Activated naive CD8-positive, alpha-beta T cell treated with anti-CD3 and anti-CD28 coated beads for 36 hours (primary cell): ENCODE data around the gene ZNF777. TPM values are rescaled to one million over a fixed set of nuclear protein-coding genes. Genes with fewer than 3 reads are reported as not detected.
"Not testable (repeated sequence)": the region's sequence is repeated elsewhere in the genome, so short reads cannot be mapped to it uniquely, and the experiment has no call there.

Experiments used
- DNase-seq: peaks from one replicate; pipeline ENCODE4 v3.0.0; 2021
- H3K27ac Mint-ChIP-seq: one replicate; pipeline ENCODE4 v1.8.0; 2022; ENCODE audit warnings: mild to moderate bottlenecking, moderate library complexity, mixed read lengths
- H3K27me3 Mint-ChIP-seq: one replicate; pipeline ENCODE4 v1.8.0; 2022; ENCODE audit warnings: mild to moderate bottlenecking, mixed read lengths
- H3K36me3 Mint-ChIP-seq: one replicate; pipeline ENCODE4 v1.8.0; 2021; ENCODE audit warnings: mild to moderate bottlenecking, mixed read lengths
- H3K4me1 Mint-ChIP-seq: one replicate; pipeline ENCODE4 v1.8.0; 2021; ENCODE audit warnings: mixed read lengths
- H3K4me3 Mint-ChIP-seq: one replicate; pipeline ENCODE4 v1.8.0; 2022; ENCODE audit warnings: mild to moderate bottlenecking, moderate library complexity, mixed read lengths
- H3K9me3 Mint-ChIP-seq: one replicate; pipeline ENCODE4 v1.8.0; 2022; ENCODE audit warnings: mixed read lengths
- total RNA-seq, 2 experiments: library from RNA; stranded (reverse); gene quantifications; one replicate each; pipeline ENCODE4 v1.2.3, GENCODE V29; 2021

The ZNF777 gene
- 10 to 100 TPM; 18.9 to 19.3 TPM for total RNA-seq

DNA sequence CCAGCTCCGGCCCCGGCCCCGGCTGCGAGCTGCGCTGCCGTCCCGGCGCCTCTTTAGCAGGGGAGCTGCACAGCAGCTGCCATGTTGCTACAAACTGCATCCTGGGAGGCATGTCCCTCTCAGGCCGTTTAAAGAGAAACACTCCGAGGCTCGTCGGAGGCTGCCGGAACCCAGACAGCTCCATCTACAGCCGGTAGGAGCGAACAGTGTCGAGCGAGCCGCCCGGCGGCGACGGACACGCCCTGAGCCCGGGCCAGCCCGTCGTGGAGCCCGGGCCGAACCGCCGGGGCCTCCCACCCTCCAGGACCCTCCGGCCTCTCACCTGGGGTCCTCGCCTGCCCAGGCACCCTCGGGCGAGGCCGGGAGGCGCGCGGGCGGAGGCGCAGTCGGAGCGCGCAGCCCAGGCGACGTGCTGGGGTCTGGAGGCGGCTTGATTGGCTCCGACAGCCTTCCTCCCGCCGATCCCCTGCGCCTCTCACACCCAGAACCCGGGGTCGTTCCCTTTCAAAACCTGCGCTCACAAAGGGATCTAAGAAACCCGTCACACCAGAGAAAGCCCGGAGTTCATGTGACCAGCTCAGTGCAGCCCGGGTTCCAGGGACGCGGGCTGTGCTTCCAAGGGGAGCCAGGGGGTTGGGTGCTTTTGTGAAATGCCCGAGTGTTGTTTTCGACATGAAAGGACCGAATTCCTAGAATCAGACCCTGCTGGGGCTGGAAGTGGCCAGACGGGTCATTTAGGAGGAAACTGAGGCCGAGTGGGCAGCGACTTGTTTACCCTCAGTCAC is at the start of gene ZNF777:
TSS of gene ZNF777 (minus strand) at position 570 of the 785 bp plus-strand sequence. CDS start 5,040 bp downstream, outside the sequence.
- Mint-ChIP-seq H3K27me3 (peaks cover 3% of the 10 kb centered on the region), H3K27ac (peak within 1 kb of the TSS; percentile 72), H3K36me3 (no peaks in the 10 kb centered on the region), H3K4me3 (peak within 1 kb of the TSS; percentile 86), H3K9me3 (peaks cover 1% of the 10 kb centered on the region), H3K4me1 (peaks cover 19% of the 10 kb centered on the region)
- peak; percentile 83 for DNase-seq

DNA sequence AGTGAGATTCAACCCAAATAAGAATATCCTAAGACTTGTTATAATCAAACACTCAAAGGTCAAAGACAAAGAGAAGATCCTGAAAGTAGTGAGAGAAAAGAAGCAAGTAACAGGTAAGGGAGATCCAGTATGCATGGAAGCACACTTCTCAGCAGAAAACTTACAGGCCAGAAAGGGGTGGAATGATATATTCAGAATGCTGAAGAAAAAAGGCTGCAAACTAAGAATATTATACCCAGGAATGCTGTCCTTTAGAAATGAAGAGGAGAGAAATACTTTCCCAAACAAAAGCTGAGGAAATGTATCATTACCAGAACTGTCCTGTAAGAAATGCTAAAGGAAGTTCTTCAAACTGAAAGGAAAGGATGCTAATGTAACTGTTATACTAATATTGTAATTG is 49.4 kb upstream of the ZNF777 start:
- Mint-ChIP-seq H3K27ac (no peak overlapping the region), H3K36me3 (peaks cover 6% of the 10 kb centered on the region), H3K9me3 (peaks cover 33% of the 10 kb centered on the region), H3K4me1 (no peaks in the 10 kb centered on the region), H3K4me3 (no peak overlapping the region), H3K27me3 (no peaks in the 10 kb centered on the region)
- no peak for DNase-seq

GRCh38 chr7:149509774-149510173 is 48.9 kb upstream of the ZNF777 start:
- Mint-ChIP-seq H3K36me3 (peaks cover 8% of the 10 kb centered on the region), H3K27me3 (no peaks in the 10 kb centered on the region), H3K4me1 (no peaks in the 10 kb centered on the region), H3K27ac (no peak overlapping the region), H3K9me3 (peaks cover 36% of the 10 kb centered on the region), H3K4me3 (no peak overlapping the region)
- no peak for DNase-seq

DNA sequence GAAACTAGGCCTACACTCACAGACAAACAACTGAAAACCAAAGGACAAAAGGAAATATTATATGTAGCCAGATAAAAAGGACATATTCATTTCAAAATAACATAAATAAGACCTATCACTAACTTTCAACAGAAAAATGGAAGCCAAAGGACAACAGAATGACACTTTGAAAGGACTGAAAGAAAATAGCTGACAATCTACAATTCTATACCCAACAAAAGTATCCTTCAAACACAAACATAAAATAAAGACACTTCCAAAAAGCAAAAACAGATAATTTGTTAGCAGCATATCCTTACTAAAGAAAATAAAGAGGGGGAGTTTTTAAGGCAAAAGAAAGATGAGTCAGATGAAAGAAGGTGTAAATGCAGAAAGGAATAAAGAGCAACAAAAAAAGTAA is 44.7 kb upstream of the ZNF777 start:
- Mint-ChIP-seq H3K9me3 (peaks cover 18% of the 10 kb centered on the region), H3K27ac (no peak overlapping the region)

GRCh38 chr7:149501651-149502050 is 40.8 kb upstream of the ZNF777 start:
- peaks cover 8% of the 10 kb centered on the region for H3K9me3 Mint-ChIP-seq
- H3K27me3 Mint-ChIP-seq: peaks cover 11% of the 10 kb centered on the region
- H3K4me3 Mint-ChIP-seq: no peak overlapping the region
- no peak overlapping the region for H3K27ac Mint-ChIP-seq
- DNase-seq: no peak
- peaks cover 6% of the 10 kb centered on the region for H3K36me3 Mint-ChIP-seq
- peaks cover 13% of the 10 kb centered on the region for H3K4me1 Mint-ChIP-seq

More for the DNA sequence above, 44.7 kb upstream of the ZNF777 start:
- Mint-ChIP-seq H3K36me3 (peaks cover 6% of the 10 kb centered on the region), H3K27me3 (no peaks in the 10 kb centered on the region), H3K4me3 (no peak overlapping the region), H3K4me1 (peaks cover under 1% of the 10 kb centered on the region)
- DNase-seq: no peak

DNA sequence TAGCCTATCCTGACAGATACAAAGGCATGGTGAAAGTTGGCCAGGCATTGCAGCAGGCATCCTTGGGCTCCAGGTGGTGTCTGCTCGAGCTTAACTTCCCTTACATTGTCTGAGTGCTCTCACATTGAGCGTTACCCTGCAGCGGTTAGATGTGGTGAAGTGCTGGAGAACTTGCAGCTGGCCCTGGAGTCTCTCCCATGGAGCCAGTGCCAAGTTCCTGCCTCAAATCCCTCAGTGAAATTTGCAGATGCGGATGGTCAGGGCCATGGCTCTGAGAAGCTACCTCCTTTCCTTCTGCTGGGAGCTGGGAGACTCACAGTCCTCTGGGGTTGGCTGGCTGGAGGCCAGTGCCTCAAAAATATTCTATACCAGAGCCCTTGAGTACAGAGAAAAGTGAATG is 40.0 kb upstream of the ZNF777 start:
- Mint-ChIP-seq H3K36me3 (peaks cover 6% of the 10 kb centered on the region), H3K4me3 (no peak overlapping the region), H3K4me1 (peaks cover 17% of the 10 kb centered on the region), H3K9me3 (peaks cover 8% of the 10 kb centered on the region), H3K27me3 (peaks cover 11% of the 10 kb centered on the region), H3K27ac (no peak overlapping the region)
- DNase-seq: no peak

DNA sequence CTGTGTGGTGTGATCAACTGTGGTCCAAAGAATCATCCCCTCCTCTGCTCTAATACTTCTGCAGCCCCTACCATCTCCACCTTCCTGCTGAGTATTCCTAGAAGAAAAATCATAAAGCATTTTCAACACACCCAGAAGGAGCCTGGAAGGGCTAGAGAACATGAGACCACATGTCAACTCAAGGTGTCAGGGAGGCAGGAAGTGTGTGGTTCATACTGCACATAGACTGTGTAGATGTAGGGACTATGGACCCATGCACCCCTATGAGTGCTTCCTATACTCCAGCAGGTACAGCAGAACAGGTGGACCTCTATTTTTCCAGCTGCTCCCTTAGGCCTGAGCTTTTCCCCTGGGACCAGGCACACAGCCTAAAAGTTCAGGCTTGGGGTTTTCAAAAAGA is 39.3 kb upstream of the ZNF777 start:
- Mint-ChIP-seq H3K27ac (peak overlapping the region; percentile 4), H3K27me3 (peaks cover 11% of the 10 kb centered on the region), H3K4me3 (no peak overlapping the region), H3K9me3 (peaks cover 4% of the 10 kb centered on the region), H3K4me1 (peaks cover 24% of the 10 kb centered on the region), H3K36me3 (peaks cover 4% of the 10 kb centered on the region)
- no peak for DNase-seq

DNA sequence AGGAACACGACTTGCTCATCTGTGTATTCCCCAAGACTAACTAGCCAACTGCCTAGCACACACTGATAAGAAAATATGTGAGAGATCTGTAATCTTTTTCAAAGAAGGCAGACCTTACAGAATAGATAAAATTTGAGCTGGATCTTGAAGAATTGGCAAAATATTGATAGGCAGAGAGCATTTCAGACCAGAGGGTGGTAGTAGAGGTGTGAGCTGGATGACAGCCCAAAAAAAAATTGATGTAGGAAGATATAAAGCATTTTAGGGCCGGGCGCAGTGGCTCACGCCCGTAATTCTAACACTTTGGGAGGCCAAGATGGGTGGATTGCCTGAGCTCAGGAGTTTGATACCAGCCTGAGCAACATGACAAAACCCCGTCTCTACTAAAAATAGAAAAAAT is 37.9 kb upstream of the ZNF777 start:
- no peak overlapping the region for H3K27ac Mint-ChIP-seq
- no peak overlapping the region for H3K4me3 Mint-ChIP-seq

DNA sequence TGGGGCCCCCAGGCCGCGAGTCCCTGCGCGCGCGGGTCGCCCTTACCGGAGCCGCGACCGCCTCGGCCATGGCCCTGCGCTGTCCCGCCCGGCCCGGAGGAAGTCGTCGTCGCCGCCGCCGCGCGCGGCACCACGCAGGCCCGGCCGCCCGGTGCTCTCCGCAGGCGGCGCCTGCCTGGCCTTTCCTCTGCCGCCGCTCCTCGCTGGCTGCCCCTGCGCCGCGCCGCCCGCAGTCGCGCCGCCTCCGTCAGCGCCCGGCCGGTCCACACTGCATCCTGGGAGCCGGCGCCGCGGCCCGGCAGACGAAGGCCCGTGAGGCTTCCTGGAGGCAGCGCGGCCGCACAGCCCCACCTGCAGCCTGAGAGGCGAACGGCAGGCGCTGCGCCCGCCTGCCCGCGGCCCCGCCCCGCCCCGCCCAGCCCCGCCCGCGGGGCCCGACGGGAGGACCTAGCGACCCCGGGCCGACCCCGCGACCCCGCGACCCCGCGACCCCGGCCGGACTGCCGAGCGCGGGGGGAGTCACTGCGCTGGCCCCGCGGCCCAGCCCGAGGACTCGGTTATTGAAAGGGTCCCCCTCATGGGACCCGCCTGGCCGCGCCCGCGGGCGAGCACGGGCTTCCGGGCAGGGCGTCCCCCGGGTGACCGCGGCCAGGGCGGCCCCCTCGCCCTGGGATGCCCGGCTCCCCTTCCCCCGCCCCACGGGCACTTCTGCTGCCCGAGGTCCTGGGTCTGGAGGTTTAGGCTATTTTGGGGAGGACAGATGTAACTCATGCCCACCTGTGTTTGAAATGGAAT is 36.8 kb upstream of the ZNF777 start, which contains the start of gene ZNF746:
TSS of gene ZNF746 (minus strand) at position 343 of the 795 bp plus-strand sequence. CDS start at position 70, 273 bp downstream.
- peaks cover 30% of the 10 kb centered on the region for H3K4me1 Mint-ChIP-seq
- peaks cover 11% of the 10 kb centered on the region for H3K36me3 Mint-ChIP-seq
- H3K9me3 Mint-ChIP-seq: no peaks in the 10 kb centered on the region
- peak; percentile 90 for DNase-seq
- H3K27ac Mint-ChIP-seq: peak within 1 kb of the TSS; percentile 92
- H3K4me3 Mint-ChIP-seq: peak within 1 kb of the TSS; percentile 94
- H3K27me3 Mint-ChIP-seq: peaks cover 11% of the 10 kb centered on the region

More for the DNA sequence above, 37.9 kb upstream of the ZNF777 start:
- Mint-ChIP-seq H3K9me3 (no peaks in the 10 kb centered on the region), H3K27me3 (peaks cover 11% of the 10 kb centered on the region), H3K36me3 (peaks cover 4% of the 10 kb centered on the region), H3K4me1 (peaks cover 30% of the 10 kb centered on the region)
- no peak for DNase-seq

- H3K4me1 Mint-ChIP-seq: peaks cover 30% of the 10 kb centered on the region
- H3K27me3 Mint-ChIP-seq: peaks cover 11% of the 10 kb centered on the region
- H3K9me3 Mint-ChIP-seq: no peaks in the 10 kb centered on the region
- H3K4me3 Mint-ChIP-seq: peak overlapping the region; percentile 94
- H3K36me3 Mint-ChIP-seq: peaks cover 12% of the 10 kb centered on the region
- DNase-seq: peak; percentile 55
- peak overlapping the region; percentile 92 for H3K27ac Mint-ChIP-seq
These were observed 36.0 kb upstream of the ZNF777 start for GRCh38 chr7:149496642-149497391.

- H3K4me1 Mint-ChIP-seq: peaks cover 30% of the 10 kb centered on the region
- DNase-seq: no peak
- peaks cover 12% of the 10 kb centered on the region for H3K36me3 Mint-ChIP-seq
- peaks cover 11% of the 10 kb centered on the region for H3K27me3 Mint-ChIP-seq
- peak overlapping the region; percentile 92 for H3K27ac Mint-ChIP-seq
- H3K4me3 Mint-ChIP-seq: peak overlapping the region; percentile 94
- H3K9me3 Mint-ChIP-seq: no peaks in the 10 kb centered on the region
These were observed 35.2 kb upstream of the ZNF777 start for GRCh38 chr7:149495785-149496641.

- no peaks in the 10 kb centered on the region for H3K9me3 Mint-ChIP-seq
- DNase-seq: no peak
- H3K27me3 Mint-ChIP-seq: peaks cover 11% of the 10 kb centered on the region
- H3K36me3 Mint-ChIP-seq: peaks cover 20% of the 10 kb centered on the region
- H3K4me1 Mint-ChIP-seq: peaks cover 24% of the 10 kb centered on the region
- no peak overlapping the region for H3K4me3 Mint-ChIP-seq
- peak overlapping the region; percentile 35 for H3K27ac Mint-ChIP-seq
These were observed 34.0 kb upstream of the ZNF777 start for GRCh38 chr7:149494738-149495368.

GRCh38 chr7:149493975-149494374 is 33.1 kb upstream of the ZNF777 start:
- Mint-ChIP-seq H3K4me1 (peaks cover 21% of the 10 kb centered on the region), H3K36me3 (peaks cover 20% of the 10 kb centered on the region)
- DNase-seq, H3K4me3 Mint-ChIP-seq, H3K9me3 Mint-ChIP-seq, H3K27me3 Mint-ChIP-seq, H3K27ac Mint-ChIP-seq: not testable (repeated sequence)

DNA sequence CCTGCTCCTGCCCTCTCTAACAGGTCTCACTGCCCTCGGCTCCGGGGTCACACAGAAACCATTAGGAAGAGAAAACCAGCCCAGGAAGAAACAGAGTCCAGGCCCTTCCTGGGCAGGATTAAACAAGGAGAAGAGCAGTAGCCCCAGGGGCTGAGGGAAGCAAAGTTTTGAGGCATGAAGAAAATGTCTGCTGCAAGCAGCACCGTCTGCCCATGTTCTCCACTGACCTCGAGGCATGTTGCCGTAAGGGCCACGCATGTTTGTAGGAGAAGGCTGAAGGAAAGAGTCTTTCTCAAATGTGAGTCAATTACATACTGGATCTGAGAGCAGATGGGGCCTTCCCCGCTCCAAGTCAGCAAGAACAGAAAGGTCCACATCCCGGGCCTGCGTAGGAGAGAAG is 32.5 kb upstream of the ZNF777 start:
- H3K27me3 Mint-ChIP-seq: no peaks in the 10 kb centered on the region
- no peak overlapping the region for H3K4me3 Mint-ChIP-seq
- peaks cover 20% of the 10 kb centered on the region for H3K4me1 Mint-ChIP-seq
- no peak for DNase-seq
- H3K27ac Mint-ChIP-seq: no peak overlapping the region
- H3K9me3 Mint-ChIP-seq: no peaks in the 10 kb centered on the region
- H3K36me3 Mint-ChIP-seq: peaks cover 20% of the 10 kb centered on the region
